Stimulated activated CD4-positive, alpha-beta T cell treated with anti-CD3 and anti-CD28 coated beads, TNF-alpha, amount 100 ng/mL, for 4 hours (primary cell): Measurements from ENCODE around the gene CTU1.
"Not testable (repeated sequence)": the region's sequence is repeated elsewhere in the genome, so short reads cannot be mapped to it uniquely, and the experiment has no call there.

Source experiments
- DNase-seq, 3 experiments: peaks; one replicate each; pipeline ENCODE4 v3.0.0-alpha.2; 2020; ENCODE audit warnings: low read depth in 3 of 3

Gene CTU1

GRCh38 chr19:51108066-51108804 is at the start of gene CTU1:
CTU1 (minus strand) TSS chr19:51108409; CDS start chr19:51104569, 3,840 bp downstream.
- peak; percentile 87 to 98 (median 97) for DNase-seq

- DNase-seq: no peak
These were observed 49.1 kb upstream of the CTU1 start for GRCh38 chr19:51157265-51157664.

GRCh38 chr19:51156710-51157109 is 48.5 kb upstream of the CTU1 start:
- no peak for DNase-seq

- no peak for DNase-seq
These were observed 42.4 kb upstream of the CTU1 start for GRCh38 chr19:51150627-51151026.

GRCh38 chr19:51148580-51148979 is 40.4 kb upstream of the CTU1 start:
- no peak for DNase-seq

- no peak for DNase-seq
These were observed 39.5 kb upstream of the CTU1 start for GRCh38 chr19:51147663-51148062.

GRCh38 chr19:51146751-51147150 is 38.5 kb upstream of the CTU1 start:
- no peak for DNase-seq

- no peak for DNase-seq
These were observed 37.8 kb upstream of the CTU1 start for GRCh38 chr19:51145916-51146493.

- DNase-seq: no peak
These were observed 36.4 kb upstream of the CTU1 start for GRCh38 chr19:51144482-51145045.

- no peak for DNase-seq
These were observed 35.3 kb upstream of the CTU1 start for GRCh38 chr19:51143486-51143885.

GRCh38 chr19:51142809-51143475 is 34.7 kb upstream of the CTU1 start:
- DNase-seq: not testable (repeated sequence)

GRCh38 chr19:51142119-51142518 is 33.9 kb upstream of the CTU1 start, which contains the start of gene SIGLEC7:
SIGLEC7 (plus strand) TSS chr19:51142301; CDS start chr19:51142370, 69 bp downstream.
- no peak for DNase-seq

GRCh38 chr19:51141181-51141580 is 33.0 kb upstream of the CTU1 start:
- no peak for DNase-seq

GRCh38 chr19:51140441-51140840 is 32.2 kb upstream of the CTU1 start:
- DNase-seq: no peak

- no peak for DNase-seq
These were observed 31.2 kb upstream of the CTU1 start for GRCh38 chr19:51139299-51140014.

GRCh38 chr19:51138549-51138979 is 30.4 kb upstream of the CTU1 start:
- no peak for DNase-seq

GRCh38 chr19:51137792-51138425 is 29.7 kb upstream of the CTU1 start:
- DNase-seq: no peak

- no peak for DNase-seq
These were observed 28.8 kb upstream of the CTU1 start for GRCh38 chr19:51136851-51137551.

GRCh38 chr19:51135986-51136762 is 28.0 kb upstream of the CTU1 start:
- DNase-seq: no peak

- DNase-seq: no peak
These were observed 26.8 kb upstream of the CTU1 start for GRCh38 chr19:51135004-51135403.
